GM20000 (cell line): ENCODE data around the gene DDX47.
"Not testable (repeated sequence)": the region's sequence is repeated elsewhere in the genome, so short reads cannot be mapped to it uniquely, and the experiment has no call there.

Experiments used
- DNase-seq: peaks from one replicate; pipeline ENCODE4 v3.0.0; 2012; ENCODE audit warnings: low spot score
- TF ChIP-seq, protein P1 (sequence below): IDR thresholded peaks from 2 replicates; pipeline ENCODE4 v1.5.1; 2012; ENCODE audit warnings: mild to moderate bottlenecking, control low read depth; ENCODE audit errors: extremely low read depth, missing control alignments

The DDX47 gene

GRCh38 chr12:12868477-12869235 lies 55.5 kb downstream of the DDX47 start:
- TF ChIP-seq, protein P1, sequence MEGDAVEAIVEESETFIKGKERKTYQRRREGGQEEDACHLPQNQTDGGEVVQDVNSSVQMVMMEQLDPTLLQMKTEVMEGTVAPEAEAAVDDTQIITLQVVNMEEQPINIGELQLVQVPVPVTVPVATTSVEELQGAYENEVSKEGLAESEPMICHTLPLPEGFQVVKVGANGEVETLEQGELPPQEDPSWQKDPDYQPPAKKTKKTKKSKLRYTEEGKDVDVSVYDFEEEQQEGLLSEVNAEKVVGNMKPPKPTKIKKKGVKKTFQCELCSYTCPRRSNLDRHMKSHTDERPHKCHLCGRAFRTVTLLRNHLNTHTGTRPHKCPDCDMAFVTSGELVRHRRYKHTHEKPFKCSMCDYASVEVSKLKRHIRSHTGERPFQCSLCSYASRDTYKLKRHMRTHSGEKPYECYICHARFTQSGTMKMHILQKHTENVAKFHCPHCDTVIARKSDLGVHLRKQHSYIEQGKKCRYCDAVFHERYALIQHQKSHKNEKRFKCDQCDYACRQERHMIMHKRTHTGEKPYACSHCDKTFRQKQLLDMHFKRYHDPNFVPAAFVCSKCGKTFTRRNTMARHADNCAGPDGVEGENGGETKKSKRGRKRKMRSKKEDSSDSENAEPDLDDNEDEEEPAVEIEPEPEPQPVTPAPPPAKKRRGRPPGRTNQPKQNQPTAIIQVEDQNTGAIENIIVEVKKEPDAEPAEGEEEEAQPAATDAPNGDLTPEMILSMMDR = no peak
- DNase-seq = no peak

DNA sequence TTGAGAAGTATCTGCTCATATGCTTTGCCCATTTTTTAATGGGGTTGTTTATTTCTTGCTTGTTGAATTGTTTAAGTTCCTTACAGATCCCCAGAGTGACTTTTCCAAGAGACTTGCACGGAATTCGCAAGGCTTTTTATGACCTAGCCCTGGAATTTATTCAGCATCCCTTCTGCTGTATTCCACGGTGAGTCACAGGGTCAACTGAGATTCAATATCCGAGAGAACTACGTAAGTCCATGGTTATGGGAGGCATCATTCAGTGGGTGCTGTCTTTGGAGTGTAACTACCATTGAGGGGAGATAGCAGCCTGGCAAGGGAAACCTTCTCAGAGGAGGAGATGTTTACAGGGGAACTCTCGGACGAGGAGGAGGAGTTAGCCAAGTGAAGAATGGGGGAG lies 57.3 kb downstream of the DDX47 start:
- DNase-seq = no peak
- TF ChIP-seq, protein P1 = no peak

- no peak for DNase-seq
- TF ChIP-seq, protein P1 = no peak
These were observed 58.5 kb downstream of the DDX47 start for GRCh38 chr12:12871587-12872138.

GRCh38 chr12:12872139-12872933 lies 59.2 kb downstream of the DDX47 start:
- TF ChIP-seq, protein P1 = no peak
- DNase-seq = no peak

DNA sequence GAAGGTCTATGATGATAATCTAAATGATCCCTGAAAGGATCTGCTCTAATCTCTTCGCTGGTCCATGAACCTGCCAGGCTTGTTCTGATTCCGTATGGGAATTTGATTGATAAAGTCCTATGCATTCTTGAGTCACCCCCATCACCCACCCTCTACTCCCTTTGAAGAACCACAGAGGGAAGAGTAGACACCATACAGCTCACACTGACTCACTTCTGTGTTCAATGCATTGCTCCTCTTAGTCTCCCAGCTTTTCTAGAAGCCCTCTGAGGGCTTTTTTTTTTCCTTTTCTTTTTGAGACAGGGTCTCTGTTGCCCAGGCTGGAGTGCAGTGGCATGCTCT lies 59.8 kb downstream of the DDX47 start:
- TF ChIP-seq, protein P1 = no peak
- no peak for DNase-seq

GRCh38 chr12:12874029-12874428 lies 60.9 kb downstream of the DDX47 start:
- TF ChIP-seq, protein P1 = no peak
- no peak for DNase-seq

DNA sequence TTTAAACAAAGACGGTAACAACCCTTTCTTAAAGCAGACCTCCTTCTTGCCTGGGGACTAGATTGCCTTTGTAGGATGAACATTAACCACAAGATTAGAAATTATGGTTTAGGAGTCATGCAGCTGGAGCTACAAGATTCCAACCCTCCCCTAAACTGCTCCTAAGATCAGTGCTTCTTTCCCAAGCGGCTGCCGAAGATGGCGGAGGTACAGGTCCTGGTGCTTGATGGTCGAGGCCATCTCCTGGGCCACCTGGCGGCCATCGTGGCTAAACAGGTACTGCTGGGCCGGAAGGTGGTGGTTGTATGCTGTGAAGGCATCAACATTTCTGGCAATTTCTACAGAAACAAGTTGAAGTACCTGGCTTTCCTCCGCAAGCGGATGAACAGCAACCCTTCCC lies 62.2 kb downstream of the DDX47 start:
- not testable (repeated sequence) for DNase-seq
